Astrocyte of the cerebellum (primary cell): ENCODE measurements around the gene KCNA10.

ENCODE experiments used
- DNase-seq: peaks from one replicate; pipeline ENCODE4 v3.0.0-alpha.2; 2011; ENCODE audit warnings: low read depth
- H3K4me3 ChIP-seq: 2 replicates; pipeline ENCODE4 v1.5.1; 2011; ENCODE audit warnings: mild to moderate bottlenecking, low read depth, low read length, moderate library complexity
- CTCF ChIP-seq: IDR thresholded peaks from 2 replicates; pipeline ENCODE4 v1.5.1; 2012; ENCODE audit warnings: low read length, low read depth, moderate library complexity, mild to moderate bottlenecking; ENCODE audit errors: missing control alignments
- in situ Hi-C: cut with HindIII; loops from 2 replicates; pipeline ENCODE4 v1.10.0; 2017; ENCODE audit warnings: low sequenced_read_pairs

Gene KCNA10

GRCh38 chr1:110485725-110486124, 33.2 kb downstream of the KCNA10 start:
- TF ChIP-seq CTCF, result no peak
- in situ Hi-C loops, result no loop called here
- no peak overlapping the region for H3K4me3 ChIP-seq
- no peak for DNase-seq

DNA sequence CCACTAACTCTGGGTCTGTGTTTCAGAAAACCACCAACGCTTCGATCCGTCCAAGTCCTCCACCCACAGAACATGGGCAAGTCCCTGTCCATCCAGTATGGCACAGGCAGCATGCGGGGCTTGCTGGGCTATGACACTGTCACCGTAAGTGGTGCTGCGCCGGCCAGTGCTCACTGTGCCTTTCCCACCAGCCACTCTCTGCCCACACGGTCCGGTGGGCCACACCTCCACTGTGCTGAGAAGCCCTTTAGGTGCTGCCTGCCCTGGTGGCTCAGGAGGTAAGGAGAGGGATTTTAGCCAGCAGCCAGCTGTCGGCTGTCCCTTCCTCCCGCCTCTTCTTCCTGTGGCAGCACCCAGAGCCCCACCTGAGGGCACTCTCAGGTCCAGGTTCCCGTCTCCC, 34.2 kb downstream of the KCNA10 start:
- no peak overlapping the region for H3K4me3 ChIP-seq
- no peak for TF ChIP-seq CTCF
- DNase-seq, result no peak
- in situ Hi-C loops, result no loop called here

DNA sequence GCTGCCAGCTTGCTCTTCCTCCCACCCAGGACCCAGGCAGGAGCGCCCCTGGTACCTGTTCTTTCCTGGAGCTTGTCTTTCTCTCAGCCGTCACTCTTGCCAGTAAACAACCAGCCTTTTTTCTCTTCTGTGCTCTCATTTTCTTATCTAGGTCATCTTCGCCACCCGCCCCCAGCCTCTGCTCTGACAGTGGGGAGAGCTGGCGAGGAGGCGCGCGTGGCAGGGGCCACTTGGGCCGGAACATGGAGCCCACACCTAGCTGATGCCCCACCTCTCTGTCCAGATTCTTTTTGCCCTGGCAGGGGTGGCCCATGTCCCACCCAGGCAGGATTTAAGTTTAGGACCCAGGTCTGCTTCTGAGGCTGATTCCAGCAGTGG, 35.7 kb downstream of the KCNA10 start:
- in situ Hi-C loops, result no loop called here
- no peak for TF ChIP-seq CTCF
- no peak for DNase-seq
- no peak overlapping the region for H3K4me3 ChIP-seq

GRCh38 chr1:110482662-110483307, 36.2 kb downstream of the KCNA10 start:
- no peak overlapping the region for H3K4me3 ChIP-seq
- DNase-seq, result no peak
- in situ Hi-C loops, result no loop called here
- no peak for TF ChIP-seq CTCF

DNA sequence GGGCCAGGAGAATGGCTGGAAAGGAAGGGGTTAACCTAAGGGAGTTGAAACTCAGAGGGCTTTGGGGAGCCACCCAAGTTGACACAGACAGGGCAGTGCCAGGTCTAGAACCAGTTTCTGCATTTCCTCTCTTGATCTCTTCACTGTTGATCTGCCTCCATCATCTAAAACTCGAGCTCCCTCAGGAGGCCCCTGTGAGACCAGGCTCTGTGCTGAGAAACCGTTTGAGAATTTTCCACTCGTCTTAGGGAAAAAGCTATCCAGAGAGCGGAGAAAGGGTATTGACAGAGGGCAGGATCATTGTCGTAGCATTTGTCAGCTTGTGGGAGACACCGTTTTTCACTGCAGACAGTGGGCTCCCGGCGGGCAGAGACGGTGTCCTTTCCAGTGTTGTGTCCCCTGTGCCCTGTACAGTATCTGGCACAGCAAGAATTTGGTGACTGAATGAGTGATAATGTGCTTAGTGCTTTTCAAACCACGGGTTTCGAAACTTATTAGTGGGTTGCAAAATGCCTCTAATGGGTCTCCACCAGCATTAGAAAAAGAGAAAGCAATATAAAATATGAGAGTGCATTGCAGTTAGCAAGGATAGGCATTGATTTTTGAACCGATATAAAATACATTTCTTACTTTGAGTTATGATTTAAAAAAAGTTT, 36.9 kb downstream of the KCNA10 start:
- TF ChIP-seq CTCF, result no peak
- DNase-seq, result no peak
- in situ Hi-C loops, result no loop called here
- H3K4me3 ChIP-seq, result no peak overlapping the region

DNA sequence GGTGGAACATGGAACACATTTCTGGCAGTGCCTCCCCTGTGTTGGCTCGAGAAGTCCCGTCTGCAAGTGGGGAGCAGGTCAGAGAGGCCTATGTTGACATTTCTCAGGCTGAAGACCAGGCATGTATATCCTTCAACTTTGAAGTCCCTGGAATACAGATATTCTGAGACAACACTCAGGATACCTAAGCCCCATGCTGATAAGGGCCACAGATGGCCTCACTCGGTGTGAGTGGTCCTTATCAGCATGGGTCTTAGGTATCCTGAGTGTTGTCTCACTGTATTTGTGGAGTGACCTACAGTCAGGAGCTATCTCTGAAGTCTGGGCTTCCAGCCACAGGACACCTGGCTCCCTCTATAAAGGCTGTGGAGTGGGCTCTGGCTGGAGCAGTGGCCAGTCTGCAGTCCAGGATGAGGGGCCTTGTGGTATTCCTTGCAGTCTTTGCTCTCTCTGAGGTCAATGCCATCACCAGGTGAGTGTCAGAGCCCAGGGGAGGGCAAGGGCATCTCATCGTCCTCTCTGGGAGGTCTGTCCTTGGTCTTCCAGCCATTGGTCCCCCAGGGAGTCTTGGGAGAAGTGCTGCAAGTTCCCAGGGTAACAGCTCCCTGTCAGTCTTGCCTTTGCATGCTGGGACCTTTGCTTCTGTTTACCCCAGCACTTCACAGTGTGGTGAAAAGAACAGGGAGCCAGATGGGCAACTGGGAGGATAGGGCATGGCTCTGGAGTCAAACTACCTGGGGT, 38.4 kb downstream of the KCNA10 start:
- DNase-seq, result no peak
- in situ Hi-C loops, result no loop called here
- H3K4me3 ChIP-seq, result no peak overlapping the region
- TF ChIP-seq CTCF, result no peak
